NCI-H748 treated with DMSO at 0.1 percent for 48 hours (cell line): ENCODE data around the gene SEPTIN2.
A peak's percentile ranks its signal among the peaks of the same experiment; 100 is the strongest.
"Not testable (repeated sequence)": the region's sequence is repeated elsewhere in the genome, so short reads cannot be mapped to it uniquely, and the experiment has no call there.

Experiments used
- DNase-seq: peaks from one replicate; lab custom pipeline; 2025; lab: John Stamatoyannopoulos, UW

The SEPTIN2 gene

GRCh38 chr2:241315879-241316631 lies at the start of gene SEPTIN2:
Gene SEPTIN2 (plus strand): TSS chr2:241315925. CDS start chr2:241324233, 8,308 bp downstream.
- no peak for DNase-seq

GRCh38 chr2:241267249-241268067 lies 48.3 kb upstream of the SEPTIN2 start:
- no peak for DNase-seq

- DNase-seq = no peak
Observed at GRCh38 chr2:241268306-241268705, 47.4 kb upstream of the SEPTIN2 start.

GRCh38 chr2:241268716-241269445 lies 46.8 kb upstream of the SEPTIN2 start:
- no peak for DNase-seq

- no peak for DNase-seq
Observed at GRCh38 chr2:241269707-241270520, 45.8 kb upstream of the SEPTIN2 start.

GRCh38 chr2:241270531-241270930 lies 45.2 kb upstream of the SEPTIN2 start:
- DNase-seq = no peak

GRCh38 chr2:241271706-241272302 lies 43.9 kb upstream of the SEPTIN2 start:
- no peak for DNase-seq

- DNase-seq = peak; percentile 11
Observed at GRCh38 chr2:241272303-241273209, 43.2 kb upstream of the SEPTIN2 start.

GRCh38 chr2:241273210-241274020 lies 42.3 kb upstream of the SEPTIN2 start:
- DNase-seq = no peak

- no peak for DNase-seq
Observed at GRCh38 chr2:241274127-241274526, 41.6 kb upstream of the SEPTIN2 start.

- DNase-seq = no peak
Observed at GRCh38 chr2:241275504-241275903, 40.2 kb upstream of the SEPTIN2 start.

- DNase-seq = no peak
Observed at GRCh38 chr2:241275910-241276309, 39.8 kb upstream of the SEPTIN2 start.

GRCh38 chr2:241278306-241278705 lies 37.4 kb upstream of the SEPTIN2 start:
- not testable (repeated sequence) for DNase-seq

GRCh38 chr2:241279413-241279812 lies 36.3 kb upstream of the SEPTIN2 start:
- no peak for DNase-seq

GRCh38 chr2:241279828-241280227 lies 35.9 kb upstream of the SEPTIN2 start:
- DNase-seq = no peak

- no peak for DNase-seq
Observed at GRCh38 chr2:241280291-241280690, 35.4 kb upstream of the SEPTIN2 start.

- no peak for DNase-seq
Observed at GRCh38 chr2:241282555-241282954, 33.2 kb upstream of the SEPTIN2 start.

- DNase-seq = no peak
Observed at GRCh38 chr2:241285596-241285995, 30.1 kb upstream of the SEPTIN2 start.

GRCh38 chr2:241286348-241287090 lies 29.2 kb upstream of the SEPTIN2 start:
- DNase-seq = no peak
